ENCODE measurements around the gene PPM1H.

The PPM1H gene

DNA sequence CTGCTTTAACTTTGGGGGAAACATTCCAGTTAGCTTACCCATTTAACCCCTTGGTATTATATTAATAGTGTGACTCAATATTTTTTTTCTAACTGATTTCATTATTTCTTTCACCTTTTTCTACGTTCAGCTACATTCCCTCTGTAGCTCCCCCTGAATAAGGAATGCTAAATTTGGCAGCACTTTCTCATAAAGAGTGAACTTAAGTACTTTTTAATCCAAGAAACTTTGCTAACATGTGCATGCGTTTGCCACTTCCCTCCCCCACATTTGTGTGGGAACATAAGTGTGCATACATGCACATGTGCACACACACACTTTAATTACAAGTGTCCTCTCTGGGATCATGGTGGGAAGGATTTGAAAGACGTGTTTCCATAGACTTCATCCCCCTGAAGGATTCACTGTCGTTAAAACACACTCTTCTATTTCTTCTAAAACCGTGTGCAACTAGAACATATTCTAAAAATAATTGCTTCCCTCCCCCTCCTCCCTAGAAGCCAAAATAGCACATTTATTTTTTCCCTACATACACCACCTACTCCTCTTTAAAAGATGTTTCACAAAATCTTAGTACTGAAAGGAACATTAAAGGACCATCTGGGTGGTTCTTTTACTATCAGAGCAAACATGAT lies 142.6 kb downstream of the PPM1H start:
- DNase-seq: no peak

- DNase-seq: no peak
These were observed 145.1 kb downstream of the PPM1H start for GRCh38 chr12:62789851-62790250.

DNA sequence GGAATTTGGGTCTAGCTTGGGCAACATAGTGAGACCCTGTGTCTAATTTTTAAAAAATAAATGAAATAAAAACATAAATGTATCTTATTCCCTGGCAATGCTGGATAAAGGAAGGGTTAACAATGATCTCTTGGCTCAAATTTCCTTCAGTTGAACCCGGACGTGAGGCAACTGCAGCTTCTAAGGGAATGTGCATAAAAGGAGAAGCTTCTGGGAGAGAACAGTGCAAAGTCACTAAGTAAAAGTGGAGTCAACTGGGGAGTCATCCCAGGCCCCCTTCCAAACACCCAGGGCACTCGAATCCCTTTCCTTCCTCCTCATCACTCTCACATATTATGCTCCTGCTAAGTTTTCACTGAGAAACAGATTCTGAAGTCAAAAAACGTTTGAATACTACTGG lies 147.3 kb downstream of the PPM1H start:
- no peak for DNase-seq

- no peak for DNase-seq
These were observed 147.9 kb downstream of the PPM1H start for GRCh38 chr12:62787023-62787422.

DNA sequence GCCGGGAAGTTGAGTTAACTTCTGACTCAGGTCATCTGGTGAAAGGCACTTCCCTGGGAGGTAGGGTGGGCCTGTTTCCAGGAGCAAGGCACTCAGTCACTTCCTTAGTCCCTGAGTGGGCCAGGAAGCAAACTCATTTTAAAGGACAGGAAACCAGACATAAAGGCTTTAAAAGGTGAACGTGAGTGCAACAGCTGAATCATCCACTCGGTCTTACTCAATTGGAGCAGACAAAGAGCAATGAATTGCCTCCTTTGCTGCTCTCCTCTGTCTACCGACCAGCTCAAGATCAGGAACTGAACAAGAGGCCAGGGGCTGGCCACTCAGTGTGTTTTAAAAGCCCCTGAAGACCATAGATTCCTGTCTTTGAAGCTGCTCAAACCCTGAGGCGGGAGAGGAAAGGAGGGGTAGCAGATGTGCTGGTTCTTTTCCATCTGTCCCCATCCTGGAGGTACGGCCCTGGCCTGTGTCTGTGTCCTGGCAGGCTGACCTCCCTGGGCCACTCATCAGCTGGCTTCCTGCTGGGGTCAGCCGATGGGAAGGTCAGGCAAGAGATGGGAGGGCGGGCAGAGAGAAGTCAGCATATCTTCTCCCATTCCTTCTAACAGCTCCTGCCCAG lies 148.9 kb downstream of the PPM1H start:
- no peak for DNase-seq

DNA sequence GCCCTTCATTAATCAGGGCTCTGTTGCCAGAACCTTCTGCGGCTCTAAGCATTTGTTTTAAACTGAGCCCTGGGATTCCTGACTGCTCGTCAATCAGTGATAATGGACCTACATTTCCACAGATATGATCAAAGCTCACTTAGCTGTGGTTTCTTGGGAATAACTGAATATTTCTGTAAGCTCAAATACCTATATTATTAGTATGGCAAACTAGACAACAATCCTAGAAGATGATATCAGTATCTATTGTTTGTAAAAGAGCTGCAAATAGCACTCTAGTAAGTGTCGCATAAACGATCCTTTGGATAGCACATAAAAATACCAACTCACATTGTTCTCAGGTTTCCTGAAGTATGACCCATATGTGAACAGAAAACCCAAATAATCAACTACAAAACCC lies 150.4 kb downstream of the PPM1H start:
- DNase-seq: no peak

- no peak for DNase-seq
These were observed 151.1 kb downstream of the PPM1H start for GRCh38 chr12:62783881-62784280.

DNA sequence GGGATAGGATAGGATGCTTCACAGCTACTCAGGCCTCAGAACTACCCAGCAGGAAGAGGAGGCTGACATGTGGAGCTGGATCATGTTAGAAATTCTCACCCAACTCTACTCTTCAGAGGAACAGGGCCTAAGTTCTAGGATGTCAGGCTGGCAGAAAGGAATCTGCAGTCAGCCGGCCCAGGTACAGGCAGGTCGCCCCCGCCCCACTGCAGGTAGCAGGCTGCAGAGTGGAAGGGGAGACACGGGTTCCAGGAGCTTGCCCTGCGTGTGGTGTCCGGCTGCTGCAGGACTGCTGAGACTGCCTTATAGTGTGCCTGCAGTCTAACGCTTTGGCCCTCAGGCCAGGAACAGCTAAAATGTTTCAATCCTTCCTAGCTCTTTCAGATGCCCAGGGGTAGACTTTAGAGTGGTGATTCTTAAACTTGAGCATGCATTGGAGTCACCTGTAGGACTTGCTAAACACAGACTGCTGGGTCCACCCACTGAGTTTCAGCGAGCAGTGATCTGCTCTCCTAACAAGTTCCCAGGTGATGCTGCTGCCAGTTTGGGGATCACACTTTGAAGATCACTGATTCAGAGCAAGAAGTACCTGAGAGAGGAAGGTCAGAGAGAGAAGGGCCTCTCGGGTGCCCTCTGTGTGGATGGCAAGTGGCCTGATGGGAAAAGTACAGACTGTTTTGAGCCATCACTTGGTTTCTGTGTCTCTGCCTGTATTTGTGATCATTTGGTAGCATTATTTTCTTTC lies 153.6 kb downstream of the PPM1H start:
- no peak for DNase-seq

- DNase-seq: no peak
These were observed 155.5 kb downstream of the PPM1H start for GRCh38 chr12:62779488-62779887.

- no peak for DNase-seq
These were observed 156.8 kb downstream of the PPM1H start for GRCh38 chr12:62778187-62778586.

DNA sequence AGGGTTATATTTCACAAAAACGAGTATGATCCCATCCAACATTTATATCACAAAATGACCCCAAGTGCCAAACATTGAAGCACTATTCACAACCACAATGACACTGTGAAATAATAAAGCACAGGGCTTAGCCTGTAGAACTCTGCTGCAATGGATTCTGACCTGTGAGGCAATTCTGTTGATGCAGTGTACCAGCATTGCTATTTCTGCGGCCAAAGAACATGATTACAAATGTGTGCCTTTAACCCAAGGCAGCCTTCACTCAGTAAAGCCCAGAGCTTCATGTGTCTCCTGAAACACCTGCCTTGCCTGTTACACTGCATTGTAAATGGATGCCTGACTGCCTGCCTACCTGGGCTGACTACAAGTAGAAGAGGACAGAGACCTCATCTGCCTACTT lies 158.0 kb downstream of the PPM1H start:
- DNase-seq: no peak

- no peak for DNase-seq
These were observed 158.4 kb downstream of the PPM1H start for GRCh38 chr12:62776575-62776974.

DNA sequence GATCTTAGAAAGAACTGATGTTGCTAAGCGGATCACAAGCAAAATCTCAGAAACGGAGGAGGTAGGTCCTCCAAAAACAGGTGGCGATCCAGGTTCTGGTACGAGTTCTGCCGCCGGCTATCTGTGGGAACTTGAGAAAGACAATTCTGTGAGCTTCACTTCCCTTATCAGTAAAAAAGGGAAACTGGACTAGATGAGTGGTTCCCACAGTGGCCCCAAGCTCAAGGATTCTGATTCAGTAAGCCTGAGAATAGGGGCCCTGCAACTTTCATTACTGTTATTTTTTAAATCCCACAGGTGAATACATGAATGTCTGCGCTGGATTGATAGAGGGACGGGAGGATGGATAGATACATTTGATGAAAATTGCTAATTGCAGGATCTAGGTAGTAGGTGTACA lies 160.2 kb downstream of the PPM1H start:
- no peak for DNase-seq

DNA sequence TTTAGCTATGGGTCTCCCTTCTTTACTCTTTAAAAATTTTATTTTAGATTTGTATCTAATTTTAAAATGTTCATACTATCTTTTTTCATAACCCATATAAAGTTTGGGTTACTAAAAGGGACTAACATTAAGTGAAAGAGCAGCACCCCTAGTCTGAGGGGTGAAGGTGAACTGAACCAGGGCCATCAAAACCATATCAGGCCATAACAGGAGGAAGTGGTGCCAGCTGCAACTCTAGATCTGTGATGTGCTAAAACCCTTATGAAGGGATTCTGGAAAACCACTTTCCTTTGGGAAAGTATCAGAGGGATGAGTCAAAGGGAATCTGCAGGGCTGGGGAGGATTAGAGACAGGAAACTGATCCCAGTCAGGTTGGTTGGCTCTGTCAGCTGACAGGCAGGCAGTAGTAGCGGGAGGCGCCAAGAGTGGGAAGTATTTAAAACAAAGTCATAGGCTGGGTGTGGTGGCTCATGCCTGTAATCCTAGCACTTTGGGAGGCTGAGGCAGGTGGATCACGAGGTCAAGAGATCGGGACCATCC lies 162.5 kb downstream of the PPM1H start:
- DNase-seq: no peak

- no peak for DNase-seq
These were observed 163.1 kb downstream of the PPM1H start for GRCh38 chr12:62771828-62772227.

DNA sequence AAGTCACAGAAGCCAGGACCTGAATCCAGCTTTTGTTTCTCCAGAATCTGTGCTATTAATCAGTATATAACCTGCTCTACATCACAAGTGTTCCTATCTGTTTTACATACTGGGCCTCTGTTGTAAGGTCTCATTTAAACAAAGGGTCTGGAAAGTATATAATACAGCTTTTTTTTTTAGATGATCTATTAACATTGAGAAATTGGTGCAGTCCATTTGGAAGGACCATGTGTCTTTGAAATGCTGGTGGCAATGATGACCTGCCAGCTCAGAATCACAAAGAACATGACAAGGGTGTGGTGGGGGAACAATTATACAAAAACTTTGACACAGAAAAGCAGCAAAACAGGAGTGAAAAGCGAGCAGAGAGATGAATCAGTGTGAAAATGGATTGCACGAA lies 164.6 kb downstream of the PPM1H start:
- DNase-seq: no peak

- DNase-seq: no peak
These were observed 165.8 kb downstream of the PPM1H start for GRCh38 chr12:62769076-62769619.

GRCh38 chr12:62767946-62768345 lies 167.0 kb downstream of the PPM1H start:
- DNase-seq: no peak

DNA sequence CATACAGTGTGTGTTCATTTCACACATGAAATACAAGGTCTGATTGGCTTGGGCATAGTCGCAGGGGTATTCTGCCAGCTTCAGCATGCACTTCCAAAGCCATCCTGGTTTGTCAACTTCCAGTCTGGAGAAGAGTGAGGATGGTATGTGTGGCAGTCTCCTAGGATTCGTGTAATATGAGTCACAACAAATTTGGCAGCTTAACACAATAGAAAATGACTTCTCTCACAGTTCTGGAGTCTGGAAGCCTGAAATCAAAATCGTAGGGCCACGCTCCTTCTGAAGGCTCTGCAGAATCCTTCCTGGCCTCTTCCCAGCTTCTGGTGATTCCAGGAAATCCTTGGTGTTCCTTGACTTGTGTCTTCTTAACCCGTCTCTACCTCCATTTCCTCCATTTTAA lies 167.5 kb downstream of the PPM1H start:
- no peak for DNase-seq

- no peak for DNase-seq
These were observed 168.5 kb downstream of the PPM1H start for GRCh38 chr12:62766496-62766895.

- no peak for DNase-seq
These were observed 170.9 kb downstream of the PPM1H start for GRCh38 chr12:62763861-62764645.

GRCh38 chr12:62763312-62763711 lies 171.6 kb downstream of the PPM1H start:
- no peak for DNase-seq

DNA sequence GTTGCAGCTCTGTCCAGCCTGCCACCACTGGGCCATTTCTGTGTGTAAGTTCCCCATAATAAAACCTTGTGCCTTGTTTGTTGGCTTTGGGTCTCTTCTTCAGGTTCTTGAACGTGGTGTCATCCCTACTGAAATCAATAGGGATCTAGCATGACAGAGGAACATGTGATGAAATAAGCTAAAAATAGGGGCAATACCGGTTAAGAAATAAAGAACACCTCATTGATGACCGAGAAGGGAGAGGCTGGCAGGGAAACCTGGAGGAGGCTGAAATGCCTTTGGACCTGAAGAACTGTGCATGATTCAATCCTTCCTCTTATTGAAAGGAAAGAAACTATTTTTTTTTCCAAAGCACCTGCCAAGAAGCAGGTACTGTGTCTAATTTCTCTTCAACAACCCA lies 172.3 kb downstream of the PPM1H start:
- DNase-seq: no peak

All from stimulated activated CD4-positive, alpha-beta T cell treated with anti-CD3 and anti-CD28 coated beads, Interleukin-12 subunit alpha, Interleukin-12 subunit beta, amount 100 ng/mL, for 4 hours (primary cell).